Skeletal muscle satellite cell (primary cell): ENCODE measurements around the gene SECISBP2L.

Experiments used
- H3K27me3 ChIP-seq: 2 replicates; pipeline ENCODE4 v1.7.0; 2013; ENCODE audit warnings: low read length; ENCODE audit not compliant: control insufficient read depth, insufficient read depth
- H3K36me3 ChIP-seq: 2 replicates; pipeline ENCODE4 v1.7.0; 2013; ENCODE audit warnings: mild to moderate bottlenecking, control low read depth, low read length; ENCODE audit not compliant: insufficient read depth
- H3K4me1 ChIP-seq: 2 replicates; pipeline ENCODE4 v1.7.0; 2013; ENCODE audit warnings: low read length; ENCODE audit not compliant: control insufficient read depth, insufficient read depth
- H3K4me2 ChIP-seq: 2 replicates; pipeline ENCODE4 v1.7.0; 2013; ENCODE audit warnings: mild to moderate bottlenecking, low read length
- H3K4me3 ChIP-seq: 2 replicates; pipeline ENCODE4 v1.7.0; 2013; ENCODE audit warnings: low read length
- H3K9ac ChIP-seq: 2 replicates; pipeline ENCODE4 v1.7.0; 2013; ENCODE audit warnings: mild to moderate bottlenecking, low read depth, low read length, moderate library complexity
- H3K9me3 ChIP-seq: replicated peaks from 2 replicates; pipeline ENCODE4 v1.7.0; 2013; ENCODE audit warnings: mild to moderate bottlenecking, control low read depth, low read length

Gene SECISBP2L

DNA sequence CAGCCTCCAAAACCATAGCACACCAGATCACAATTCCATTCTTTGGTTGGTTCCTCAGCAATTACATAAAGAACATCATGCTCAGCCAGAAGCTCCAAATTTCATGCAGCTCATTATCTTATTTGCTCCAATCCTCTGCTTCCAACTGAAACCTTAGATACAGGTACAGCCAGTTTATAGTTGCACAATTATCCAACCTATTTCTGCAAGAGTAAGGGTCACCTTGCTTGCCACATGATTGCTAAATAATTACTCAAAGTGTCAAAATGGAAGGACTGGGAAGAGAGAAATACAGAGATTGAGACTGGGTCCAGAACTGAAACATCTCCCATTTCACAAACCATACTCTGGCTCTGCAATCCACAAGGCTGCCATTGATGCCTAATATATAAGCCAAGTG, 59.1 kb downstream of the SECISBP2L start:
- Histone ChIP-seq H3K9me3 (no peaks in the 10 kb centered on the region), H3K9ac (no peak overlapping the region), H3K36me3 (peaks cover 10% of the 10 kb centered on the region), H3K4me1 (no peaks in the 10 kb centered on the region), H3K27me3 (no peaks in the 10 kb centered on the region), H3K4me2 (no peak overlapping the region), H3K4me3 (no peak overlapping the region)

- Histone ChIP-seq H3K9me3 (no peaks in the 10 kb centered on the region), H3K9ac (no peak overlapping the region), H3K4me3 (no peak overlapping the region), H3K4me1 (no peaks in the 10 kb centered on the region), H3K4me2 (no peak overlapping the region), H3K36me3 (peaks cover 3% of the 10 kb centered on the region), H3K27me3 (no peaks in the 10 kb centered on the region)
These were observed 60.0 kb downstream of the SECISBP2L start for GRCh38 chr15:48986240-48986639.

- H3K4me2 ChIP-seq = no peak overlapping the region
These were observed 60.7 kb downstream of the SECISBP2L start for GRCh38 chr15:48985516-48985915.

DNA sequence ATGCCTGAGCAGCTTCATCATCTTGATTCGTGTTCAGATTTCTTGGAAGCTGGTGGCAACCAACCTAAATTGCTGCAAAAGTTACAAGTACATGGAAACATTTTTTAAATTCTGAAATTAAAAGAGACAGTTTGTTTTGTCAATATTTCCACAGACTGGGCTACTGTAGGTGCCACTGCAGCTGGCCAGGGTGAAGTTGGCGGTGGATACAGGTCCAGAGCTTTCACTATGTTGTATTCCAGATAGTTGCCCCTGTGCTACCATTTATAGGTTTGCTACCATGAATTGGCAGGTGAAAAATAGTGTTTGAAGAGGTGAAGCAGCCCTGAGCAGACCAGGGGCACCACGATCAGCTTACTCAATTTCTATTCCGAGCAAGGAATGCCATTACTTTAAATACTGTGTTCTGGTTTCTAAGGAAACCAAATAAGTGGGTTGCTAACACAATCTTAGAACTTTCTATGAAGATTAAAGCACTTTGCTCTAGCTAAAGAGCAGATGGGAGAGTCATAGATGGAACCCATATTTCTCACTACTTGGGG, 61.4 kb downstream of the SECISBP2L start:
- Histone ChIP-seq H3K4me3 (no peak overlapping the region), H3K36me3 (peaks cover 3% of the 10 kb centered on the region), H3K4me2 (no peak overlapping the region), H3K4me1 (no peaks in the 10 kb centered on the region), H3K27me3 (no peaks in the 10 kb centered on the region), H3K9ac (no peak overlapping the region), H3K9me3 (no peaks in the 10 kb centered on the region)

More at GRCh38 chr15:48985516-48985915, 60.7 kb downstream of the SECISBP2L start:
- H3K27me3 ChIP-seq = no peaks in the 10 kb centered on the region
- peaks cover 3% of the 10 kb centered on the region for H3K36me3 ChIP-seq
- no peaks in the 10 kb centered on the region for H3K9me3 ChIP-seq
- no peak overlapping the region for H3K4me3 ChIP-seq
- H3K9ac ChIP-seq = no peak overlapping the region
- no peaks in the 10 kb centered on the region for H3K4me1 ChIP-seq

DNA sequence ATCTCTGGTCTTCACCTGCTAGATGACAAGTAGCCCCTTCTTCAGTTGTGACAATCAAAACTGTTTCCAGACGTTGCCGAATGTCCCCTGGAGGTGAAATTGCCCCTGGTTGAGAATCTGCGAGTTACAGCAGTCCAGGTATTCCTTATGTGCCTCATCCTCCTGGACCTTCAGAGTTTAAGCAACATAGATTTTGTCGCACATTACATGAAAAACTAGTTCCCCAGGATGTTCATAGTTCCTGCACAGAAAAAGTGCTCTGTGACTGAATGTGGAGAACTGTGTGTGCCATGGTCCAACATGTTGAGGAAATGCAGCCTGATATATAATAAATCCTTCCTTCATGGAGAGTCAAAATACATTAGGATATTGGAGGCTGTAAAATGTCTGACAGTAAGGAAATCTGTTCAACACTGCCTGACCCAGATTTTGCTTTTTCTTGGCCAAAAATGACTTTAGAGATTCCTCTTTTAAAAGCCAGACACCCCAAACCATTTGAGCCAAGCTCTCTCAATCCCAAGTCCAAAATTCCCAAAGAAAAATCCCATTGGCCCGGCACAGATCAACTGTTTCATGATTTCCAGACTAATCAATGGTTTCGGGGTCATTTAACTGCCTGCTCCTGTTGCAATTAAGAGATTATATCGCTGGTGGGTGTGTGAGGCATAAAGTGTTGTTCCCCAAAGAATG, 62.1 kb downstream of the SECISBP2L start:
- Histone ChIP-seq H3K4me2 (no peak overlapping the region), H3K27me3 (no peaks in the 10 kb centered on the region), H3K36me3 (peaks cover 3% of the 10 kb centered on the region), H3K9me3 (no peaks in the 10 kb centered on the region), H3K4me3 (no peak overlapping the region), H3K4me1 (no peaks in the 10 kb centered on the region), H3K9ac (no peak overlapping the region)

DNA sequence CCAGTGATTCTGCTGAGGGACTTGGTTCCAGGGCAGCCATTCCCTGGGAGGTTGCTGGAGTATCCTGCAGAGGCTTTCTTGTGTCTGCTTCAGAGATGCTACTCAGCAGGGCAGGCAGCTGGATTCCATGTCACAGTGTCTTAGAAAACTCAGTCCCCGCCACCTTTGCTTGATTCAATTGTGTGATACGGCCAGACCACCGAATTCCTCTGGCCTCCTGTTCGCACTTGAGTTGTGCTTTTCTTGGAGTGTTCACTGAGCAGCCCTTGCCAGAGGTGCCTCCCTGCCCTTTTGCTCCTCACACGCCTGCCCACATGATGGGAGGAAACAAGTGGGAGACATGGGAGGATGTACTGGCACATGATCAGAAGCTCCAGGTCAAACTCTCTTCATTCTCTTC, 62.9 kb downstream of the SECISBP2L start:
- no peaks in the 10 kb centered on the region for H3K9me3 ChIP-seq
- peaks cover 3% of the 10 kb centered on the region for H3K36me3 ChIP-seq
- no peaks in the 10 kb centered on the region for H3K4me1 ChIP-seq
- no peak overlapping the region for H3K4me2 ChIP-seq
- no peaks in the 10 kb centered on the region for H3K27me3 ChIP-seq
- no peak overlapping the region for H3K9ac ChIP-seq
- H3K4me3 ChIP-seq = no peak overlapping the region

- no peak overlapping the region for H3K4me3 ChIP-seq
- H3K9me3 ChIP-seq = no peaks in the 10 kb centered on the region
- no peak overlapping the region for H3K4me2 ChIP-seq
- H3K27me3 ChIP-seq = no peaks in the 10 kb centered on the region
- H3K36me3 ChIP-seq = no peaks in the 10 kb centered on the region
- H3K4me1 ChIP-seq = no peaks in the 10 kb centered on the region
- H3K9ac ChIP-seq = no peak overlapping the region
These were observed 64.3 kb downstream of the SECISBP2L start for GRCh38 chr15:48981941-48982340.

DNA sequence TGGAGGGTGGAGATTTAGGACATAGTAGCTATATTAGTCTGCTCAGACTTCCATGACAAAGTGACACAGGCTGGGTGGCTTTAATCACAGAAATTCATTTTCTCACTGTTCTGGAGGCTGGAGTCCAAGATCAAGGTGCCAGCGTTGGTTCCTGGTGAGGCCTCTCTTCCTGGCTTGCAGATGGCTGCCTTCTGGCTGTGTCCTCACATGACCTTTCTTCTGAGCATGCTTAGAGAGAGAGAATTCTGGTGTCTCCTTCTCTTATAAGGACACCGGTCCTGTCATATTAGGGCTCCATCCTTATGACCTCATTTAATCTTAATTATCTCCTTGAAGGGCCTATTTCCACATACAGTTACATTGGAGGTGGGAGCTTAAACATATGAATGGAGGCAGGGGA, 67.6 kb downstream of the SECISBP2L start:
- Histone ChIP-seq H3K4me3 (no peak overlapping the region), H3K27me3 (no peaks in the 10 kb centered on the region), H3K36me3 (no peaks in the 10 kb centered on the region), H3K4me2 (no peak overlapping the region), H3K9me3 (no peaks in the 10 kb centered on the region), H3K9ac (no peak overlapping the region), H3K4me1 (peaks cover 7% of the 10 kb centered on the region)

DNA sequence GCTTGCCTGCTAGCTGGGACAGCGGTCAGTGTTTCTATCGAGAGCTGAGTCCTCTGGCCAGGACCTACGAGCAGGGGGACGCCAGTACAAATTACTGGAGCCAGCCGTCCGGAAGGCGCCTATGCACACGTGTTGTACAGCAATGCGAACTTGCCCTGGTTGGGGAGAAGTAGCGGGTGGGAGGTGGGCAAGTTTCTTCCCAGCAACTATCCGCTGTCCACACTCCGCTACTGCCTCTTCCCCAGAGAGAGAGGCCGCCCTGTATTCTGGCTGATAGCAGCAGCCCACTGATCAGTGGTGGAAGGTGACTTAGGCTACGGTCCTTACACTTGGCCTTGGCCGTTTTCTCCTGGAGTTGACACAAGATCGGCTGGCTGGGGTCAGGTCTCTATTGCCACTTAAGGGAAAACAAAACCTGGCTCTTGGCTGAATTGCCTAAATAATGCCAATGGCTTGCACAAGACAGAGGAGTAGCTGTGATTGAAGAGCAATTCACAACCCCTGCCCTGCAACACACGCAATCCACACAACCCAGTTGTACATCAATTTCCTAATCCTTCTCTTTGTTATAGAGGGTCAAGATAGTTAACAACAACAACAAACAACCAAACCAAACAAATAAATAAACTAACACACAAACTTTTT, 69.7 kb downstream of the SECISBP2L start:
- H3K4me2 ChIP-seq = peak overlapping the region; percentile 88
- no peaks in the 10 kb centered on the region for H3K9me3 ChIP-seq
- no peaks in the 10 kb centered on the region for H3K27me3 ChIP-seq
- peak overlapping the region; percentile 83 for H3K9ac ChIP-seq
- peak overlapping the region; percentile 73 for H3K4me3 ChIP-seq
- H3K36me3 ChIP-seq = no peaks in the 10 kb centered on the region
- H3K4me1 ChIP-seq = peaks cover 7% of the 10 kb centered on the region

- H3K9me3 ChIP-seq = no peaks in the 10 kb centered on the region
These were observed 70.5 kb downstream of the SECISBP2L start for GRCh38 chr15:48975472-48976419.

GRCh38 chr15:48974882-48975281, 71.4 kb downstream of the SECISBP2L start:
- Histone ChIP-seq H3K4me1 (peaks cover 7% of the 10 kb centered on the region), H3K9ac (peak overlapping the region; percentile 83), H3K27me3 (no peaks in the 10 kb centered on the region), H3K4me2 (no peak overlapping the region), H3K36me3 (no peaks in the 10 kb centered on the region), H3K9me3 (no peaks in the 10 kb centered on the region), H3K4me3 (no peak overlapping the region)

More at GRCh38 chr15:48975472-48976419, 70.5 kb downstream of the SECISBP2L start:
- Histone ChIP-seq H3K4me1 (peaks cover 7% of the 10 kb centered on the region), H3K4me2 (peak overlapping the region; percentile 88), H3K36me3 (no peaks in the 10 kb centered on the region), H3K9ac (peak overlapping the region; percentile 83), H3K27me3 (no peaks in the 10 kb centered on the region), H3K4me3 (peak overlapping the region; percentile 73)
